Left forelimb (tissue), 1 donor: ENCODE measurements around the gene PIP5K1B.

Source experiments
- DNase-seq: peaks from one replicate; pipeline ENCODE4 v3.0.0-alpha.2; 2018; ENCODE audit warnings: low spot score

PIP5K1B gene

DNA sequence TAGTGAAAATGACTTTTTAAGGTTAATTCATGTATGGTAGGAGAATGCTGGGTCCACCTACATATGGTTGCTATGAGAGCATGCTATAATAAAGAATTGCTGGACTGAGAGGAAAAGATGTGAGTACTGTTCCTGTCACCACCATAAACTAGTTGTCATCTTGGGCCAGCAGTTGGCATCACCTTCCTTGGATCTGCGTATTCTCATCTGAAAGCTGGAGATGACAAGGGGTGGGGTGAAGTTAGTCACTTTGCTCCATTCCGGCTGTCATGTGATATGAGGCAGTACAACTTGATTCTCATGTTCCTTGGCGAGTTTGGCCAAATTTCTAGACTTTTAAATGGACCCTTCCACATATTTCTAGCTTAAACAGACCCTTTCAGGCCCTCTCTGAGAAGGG is 33.3 kb downstream of the PIP5K1B start:
- DNase-seq, result no peak

DNA sequence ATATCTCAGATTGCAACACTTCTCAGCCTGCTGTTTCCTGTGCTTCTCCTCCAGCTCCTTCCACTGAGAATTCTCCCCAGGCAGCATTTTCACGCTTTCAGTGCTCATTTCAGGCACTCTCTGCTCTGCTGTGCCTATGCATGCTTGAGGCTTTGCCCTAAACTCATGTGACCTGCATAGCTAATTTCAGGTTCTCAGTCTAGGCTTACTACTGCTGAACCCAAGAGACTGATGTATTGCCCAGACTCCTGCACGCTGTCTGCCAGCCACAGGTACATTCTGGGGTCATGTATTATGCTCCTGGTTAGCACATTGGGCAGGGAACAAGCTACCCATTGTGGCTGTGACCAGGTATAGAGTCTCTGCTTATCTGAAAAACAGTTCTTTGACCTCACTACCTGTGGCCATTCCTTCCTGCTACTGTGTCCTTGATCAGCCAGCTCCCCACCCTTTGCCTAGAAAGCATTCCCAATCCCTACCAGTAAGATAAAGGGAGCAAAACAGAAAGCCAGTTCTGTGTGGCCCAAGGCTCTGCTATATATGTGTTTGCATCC is 34.7 kb downstream of the PIP5K1B start:
- no peak for DNase-seq

DNA sequence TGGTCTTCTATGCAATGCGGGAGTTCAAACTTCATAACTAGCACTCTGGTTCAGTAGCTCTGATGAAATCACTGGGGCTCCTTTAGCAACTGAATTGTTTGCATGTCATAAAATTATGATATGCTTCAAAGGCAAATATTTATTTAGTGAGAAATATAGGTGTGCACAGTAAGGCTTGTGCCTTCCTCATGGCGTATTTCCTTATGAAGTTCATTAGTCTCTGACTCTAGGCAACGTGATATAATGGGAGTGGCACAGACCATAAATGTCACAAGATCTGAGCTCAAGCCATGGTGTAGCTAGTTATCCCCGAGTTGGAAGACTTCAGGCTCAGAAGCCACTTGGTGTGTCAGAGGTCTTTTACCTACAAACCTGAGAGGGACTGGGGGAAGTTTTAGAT is 35.5 kb downstream of the PIP5K1B start:
- DNase-seq, result no peak

DNA sequence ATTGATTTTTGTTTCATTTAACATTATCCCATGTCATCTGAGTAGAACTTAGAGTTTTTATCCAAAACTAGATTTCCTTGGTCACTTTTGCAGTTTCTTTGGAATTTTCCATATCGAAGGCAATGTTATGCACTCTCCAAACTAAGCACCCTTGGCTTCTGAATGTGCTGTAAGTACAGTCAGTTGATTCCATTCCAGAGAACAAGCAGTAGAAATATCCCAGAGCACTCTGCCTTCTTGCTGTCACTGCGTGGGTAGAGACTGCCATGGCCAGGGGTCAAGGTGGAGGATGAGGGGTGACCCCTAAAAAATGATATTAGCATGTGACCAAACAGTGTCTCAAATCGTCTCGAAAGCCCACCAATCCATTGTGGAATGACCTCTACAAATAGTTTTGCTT is 36.2 kb downstream of the PIP5K1B start:
- DNase-seq, result no peak

DNA sequence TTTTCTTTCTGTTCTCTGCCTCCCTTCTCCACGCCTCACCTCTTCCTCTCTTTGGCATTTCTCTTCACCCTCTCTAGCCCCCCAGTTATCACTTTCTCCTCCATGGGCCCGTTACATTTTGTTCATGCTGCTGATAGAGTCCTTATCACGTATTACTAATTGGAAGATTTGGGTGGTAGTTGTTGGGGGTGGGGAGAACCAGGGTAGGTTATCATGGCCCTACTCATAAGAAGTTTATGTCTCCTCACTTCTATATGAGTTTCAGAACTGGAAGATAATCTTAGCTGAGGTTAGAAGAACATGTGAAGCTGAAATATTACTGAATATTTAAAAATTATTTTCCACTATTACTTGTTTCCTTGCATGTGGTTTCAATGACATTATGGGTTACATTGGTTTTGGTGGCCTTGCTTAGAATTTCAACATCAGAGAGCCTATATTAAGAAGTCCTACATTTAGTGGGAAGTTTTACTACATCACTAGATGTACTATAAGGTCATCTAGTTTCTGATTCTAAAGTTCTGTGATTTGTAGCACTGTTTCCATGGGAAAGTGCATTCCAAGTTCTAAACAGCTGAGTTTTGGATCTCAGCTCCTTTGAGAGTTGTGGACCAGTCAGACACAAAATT is 36.8 kb downstream of the PIP5K1B start:
- no peak for DNase-seq

DNA sequence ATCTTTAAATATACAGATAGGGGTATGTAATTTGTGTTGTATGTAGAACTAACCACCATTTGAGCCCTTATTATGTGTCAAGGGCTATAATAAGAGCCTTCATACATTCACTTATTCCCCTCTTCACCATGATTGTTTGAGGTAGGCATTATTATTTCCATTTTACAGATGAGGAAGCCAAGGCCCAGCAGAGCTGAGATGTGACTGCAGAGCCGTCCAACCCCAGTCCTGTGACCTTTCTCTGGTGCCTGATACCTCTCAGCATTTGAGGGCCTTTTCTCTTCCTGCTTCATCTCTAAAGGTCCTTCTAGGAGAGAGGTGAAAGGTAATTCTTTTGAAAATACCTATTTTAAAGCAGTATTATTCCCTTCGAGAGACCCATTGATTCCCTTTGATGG is 37.3 kb downstream of the PIP5K1B start:
- DNase-seq, result no peak

DNA sequence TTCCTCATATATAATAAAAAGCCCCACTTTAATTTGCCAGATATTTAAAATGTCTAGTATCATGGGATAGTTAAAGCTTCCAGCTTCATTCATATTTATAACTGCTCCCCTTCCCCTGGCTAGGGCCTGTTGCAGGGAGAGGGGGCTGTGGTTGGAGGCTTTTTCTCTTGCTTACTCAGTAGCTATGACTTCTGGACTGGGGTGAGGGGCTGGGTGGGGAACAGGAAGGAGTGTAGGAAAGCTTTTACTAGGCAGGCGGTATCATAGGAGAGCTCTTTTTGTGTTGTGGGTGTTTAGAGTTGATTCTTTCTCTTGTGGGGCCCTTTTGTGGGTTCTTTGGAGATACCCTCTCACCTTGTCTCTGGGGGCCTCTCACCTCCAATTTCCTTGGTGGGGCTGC is 39.4 kb downstream of the PIP5K1B start:
- no peak for DNase-seq

DNA sequence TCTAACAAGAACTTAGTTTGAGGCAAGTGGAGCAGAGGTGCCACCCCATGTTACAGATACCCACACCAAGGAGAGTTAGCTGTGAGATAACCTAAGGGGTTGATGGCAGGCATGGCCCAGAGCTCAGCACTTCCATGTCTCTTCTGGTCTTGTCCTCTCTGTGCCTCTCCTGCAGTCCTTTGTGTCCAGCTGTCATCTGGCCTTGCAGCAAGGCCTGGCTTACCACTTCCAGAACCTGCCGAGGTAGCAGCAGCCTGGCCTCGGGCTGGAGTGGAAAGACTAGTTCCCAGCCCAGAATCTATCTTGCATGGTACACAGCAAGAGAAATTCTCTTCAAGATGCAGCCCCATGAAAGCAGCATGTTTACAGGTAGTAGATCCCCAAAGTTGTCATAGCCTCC is 41.5 kb downstream of the PIP5K1B start:
- no peak for DNase-seq

DNA sequence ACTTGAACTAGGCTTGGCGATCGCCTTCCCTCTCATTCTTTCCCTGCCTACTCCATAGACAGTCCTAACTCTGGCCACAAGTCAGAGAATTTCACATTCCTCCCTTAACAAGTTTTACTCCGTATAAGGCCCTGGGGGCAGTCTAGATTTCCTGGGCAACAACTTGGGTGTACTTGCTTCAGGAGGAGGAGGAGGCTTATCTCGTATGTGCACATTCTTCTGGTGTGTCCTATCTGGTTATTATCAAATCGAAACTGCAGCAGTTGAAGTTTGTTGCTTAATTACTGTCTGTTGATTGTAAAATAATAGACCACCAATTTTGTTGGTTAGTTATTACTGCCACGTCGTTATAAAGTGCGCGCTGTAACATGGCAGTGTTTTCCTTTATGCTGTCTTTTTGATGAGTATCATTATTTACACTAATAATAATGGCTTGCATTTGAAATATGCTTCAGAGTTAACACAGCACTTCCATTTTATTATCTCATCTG is 42.0 kb downstream of the PIP5K1B start:
- no peak for DNase-seq

DNA sequence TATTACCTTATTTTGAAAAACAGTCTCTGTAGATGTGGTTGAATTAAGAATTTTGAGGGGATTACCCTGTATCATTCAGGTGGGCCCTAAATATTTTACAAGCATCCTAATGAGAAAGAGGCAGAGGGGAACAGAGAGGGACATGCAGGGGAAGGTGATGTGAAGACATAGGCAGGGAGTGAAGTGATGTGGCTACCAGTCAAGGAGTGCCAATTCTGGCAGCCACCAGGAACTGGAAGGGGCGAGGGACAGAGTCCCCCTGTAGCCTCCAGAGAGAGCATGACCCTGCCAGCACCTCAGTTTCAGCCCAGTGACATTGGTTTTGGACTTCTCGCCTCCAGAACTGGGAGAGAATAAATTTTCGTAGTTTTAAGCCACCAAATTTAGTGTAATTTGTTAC is 44.1 kb downstream of the PIP5K1B start:
- DNase-seq, result no peak

DNA sequence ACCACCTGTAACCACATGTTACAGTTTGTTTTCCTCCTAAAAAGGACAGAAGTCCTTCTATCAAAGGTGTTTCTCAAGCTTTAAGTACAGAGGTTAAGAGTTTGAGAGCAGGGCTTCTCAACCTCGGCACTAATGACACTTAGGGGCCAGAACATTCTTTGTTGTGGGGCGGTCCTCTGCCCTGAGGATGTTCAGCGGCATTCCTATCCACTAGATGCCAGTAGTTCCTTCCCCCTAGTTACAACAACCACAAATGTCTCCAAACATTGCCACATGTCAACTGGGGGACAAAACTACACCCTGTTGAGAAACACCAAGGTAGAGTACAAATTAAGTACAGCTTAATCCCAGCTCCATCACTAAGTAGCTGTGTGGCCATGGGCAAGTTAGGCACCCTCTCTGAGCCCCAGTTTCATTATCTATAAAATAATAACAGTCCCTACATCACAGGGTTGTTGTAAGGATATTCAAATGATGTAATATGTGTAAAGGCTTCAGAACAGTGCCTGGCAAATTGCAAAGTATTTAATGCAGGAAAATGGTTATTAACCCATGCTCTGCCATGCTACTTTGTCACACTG is 44.6 kb downstream of the PIP5K1B start:
- no peak for DNase-seq

DNA sequence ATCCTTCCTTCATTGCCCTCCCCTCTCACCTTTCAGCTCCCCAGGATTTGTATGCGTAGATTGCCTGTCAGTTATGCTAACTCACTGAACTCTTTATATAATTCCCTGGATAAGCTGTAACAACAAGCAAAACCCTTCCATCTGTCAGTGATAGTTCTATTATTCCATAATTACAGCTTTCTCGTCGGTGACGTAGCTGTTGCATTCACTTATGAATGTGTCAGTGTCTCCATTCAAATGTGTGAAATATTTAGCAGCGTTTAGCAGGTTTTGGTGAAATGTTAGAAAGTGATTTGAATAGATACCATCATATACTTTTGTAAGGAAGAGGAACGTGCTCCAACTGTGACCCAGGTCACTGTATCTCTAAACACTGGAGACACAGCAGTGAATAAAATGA is 45.2 kb downstream of the PIP5K1B start:
- DNase-seq, result no peak

DNA sequence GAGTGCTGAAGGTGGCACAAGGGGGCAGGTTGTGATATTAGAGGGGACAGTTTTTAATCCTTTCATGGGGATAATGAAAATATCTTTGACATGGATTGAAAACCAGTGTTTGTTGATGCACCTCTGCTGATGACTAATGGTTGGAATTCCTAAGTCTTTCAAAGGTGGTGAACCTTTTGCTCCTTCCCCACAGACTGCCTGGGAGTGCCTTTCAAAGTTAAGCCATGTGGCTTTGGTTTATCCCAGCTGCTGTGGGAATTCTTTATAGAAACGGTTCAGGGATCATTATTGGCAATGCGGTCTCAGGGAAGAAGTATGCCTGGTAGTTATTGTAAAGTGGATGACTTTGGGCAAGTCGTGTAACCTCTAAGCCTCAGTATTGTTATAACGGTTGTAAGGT is 45.7 kb downstream of the PIP5K1B start:
- no peak for DNase-seq

DNA sequence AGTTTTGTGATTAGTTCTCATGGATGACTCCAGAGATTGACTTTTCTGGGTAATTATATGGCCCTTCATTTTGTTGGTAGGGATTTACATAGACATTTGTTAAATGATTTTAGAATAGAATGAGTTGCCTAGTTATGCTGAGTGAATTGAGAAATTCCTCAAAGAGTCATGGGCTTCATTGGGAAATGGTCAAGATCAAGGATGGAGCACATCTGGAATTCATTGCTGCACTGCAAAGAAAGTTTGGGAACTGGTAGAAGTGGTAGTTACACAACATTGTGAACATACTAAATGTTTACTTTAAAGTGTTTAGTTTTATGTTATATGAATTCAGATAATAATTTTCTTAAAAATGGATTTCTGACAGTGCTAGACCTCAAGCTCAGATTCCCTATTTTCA is 46.5 kb downstream of the PIP5K1B start:
- no peak for DNase-seq

DNA sequence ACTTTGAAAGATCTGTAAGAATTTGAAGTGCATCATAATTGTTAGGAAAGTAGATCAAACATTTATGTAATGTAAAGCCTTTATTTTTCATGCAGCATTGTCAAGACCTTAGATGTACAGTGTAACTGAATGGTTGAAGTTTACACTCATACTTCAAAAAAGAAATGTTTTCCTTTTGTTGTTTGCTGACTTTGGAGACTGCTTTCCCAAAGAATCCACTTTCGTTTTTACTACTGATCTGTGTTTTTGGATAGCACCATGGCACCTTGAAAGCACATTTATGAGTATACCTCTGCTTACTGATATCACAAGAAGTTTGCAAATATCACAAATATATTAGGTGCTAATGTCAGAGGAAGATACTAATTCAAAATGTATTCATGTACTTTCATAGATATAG is 50.0 kb downstream of the PIP5K1B start:
- no peak for DNase-seq

DNA sequence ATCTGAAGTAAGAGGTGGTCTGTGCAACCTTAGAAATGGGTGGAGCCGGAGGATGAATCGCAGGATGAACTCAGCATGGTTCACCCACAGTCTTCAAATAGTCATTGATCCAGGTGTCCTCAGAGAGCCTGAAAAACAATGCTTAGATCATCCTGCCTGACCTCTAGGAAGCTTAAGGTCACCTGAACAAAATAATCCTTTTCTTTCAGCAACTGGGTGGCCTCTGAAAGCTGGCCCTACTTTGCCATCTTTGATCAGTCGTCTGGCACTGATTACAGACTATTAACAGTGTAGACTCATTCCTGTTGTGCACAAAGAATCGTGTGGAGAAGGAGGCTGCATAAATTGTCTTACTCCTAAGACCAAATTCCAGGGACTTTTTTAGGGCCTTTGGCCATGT is 50.7 kb downstream of the PIP5K1B start:
- no peak for DNase-seq

DNA sequence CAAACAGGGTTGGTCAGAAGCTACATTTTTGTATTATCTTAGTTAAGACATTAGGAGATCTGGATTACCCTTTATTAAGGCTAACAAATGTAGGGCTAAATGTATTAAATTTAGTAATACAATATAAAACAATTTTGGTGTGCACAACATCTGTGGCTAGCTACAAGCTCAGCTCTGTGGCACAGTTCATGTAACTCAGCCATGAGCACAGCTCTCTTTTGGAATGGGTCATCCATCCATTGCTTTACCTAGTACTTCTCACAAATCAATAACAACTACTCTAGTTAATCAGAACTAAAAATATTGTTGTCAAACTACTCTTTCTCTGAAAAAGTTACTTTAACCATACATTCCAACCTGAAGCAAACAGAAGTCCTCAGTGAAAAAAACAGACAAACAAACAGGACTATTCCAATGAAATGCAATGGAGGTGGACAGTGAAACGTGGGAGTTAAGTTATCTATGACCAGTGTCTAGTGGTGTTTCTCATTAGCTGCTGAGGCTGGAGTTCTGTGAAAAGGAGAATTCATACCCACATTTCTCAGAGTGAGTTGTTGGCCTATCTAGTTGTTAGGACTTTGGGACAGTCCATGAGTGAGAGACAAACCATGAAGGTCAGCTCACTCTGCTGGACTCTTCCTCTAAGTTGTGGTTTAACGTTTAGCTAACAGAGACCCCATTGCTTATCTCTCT is 55.1 kb downstream of the PIP5K1B start:
- DNase-seq, result no peak

DNA sequence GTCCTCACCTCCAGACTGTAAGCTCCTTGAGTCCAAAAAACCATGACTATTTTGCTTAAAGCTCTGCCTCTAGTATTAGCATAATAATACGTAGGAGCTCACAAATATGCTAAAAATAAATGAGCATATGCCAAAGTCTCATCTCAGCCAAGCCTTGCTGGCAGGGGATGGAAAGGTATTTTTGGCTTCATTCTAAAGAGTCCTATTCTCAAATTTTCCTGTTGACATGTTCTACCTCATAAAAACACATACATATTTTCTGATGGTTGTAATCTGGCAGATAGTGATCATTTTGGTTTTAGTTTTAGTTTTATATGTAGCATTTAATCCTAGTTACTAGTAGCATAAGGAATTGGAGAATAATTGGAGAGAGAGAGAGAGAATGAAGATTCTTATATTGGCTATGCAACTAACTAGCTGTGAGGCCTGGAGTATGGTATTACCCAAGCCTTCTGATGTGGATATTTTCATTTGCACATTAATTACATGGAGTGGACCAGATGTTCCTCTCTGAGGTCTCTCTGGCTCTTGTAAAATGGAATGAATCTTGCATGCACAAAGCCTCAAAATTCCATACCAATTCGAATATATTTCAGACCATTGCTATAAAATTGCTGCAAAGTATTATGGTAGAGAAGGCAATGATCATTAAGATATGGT is 55.8 kb downstream of the PIP5K1B start:
- DNase-seq, result no peak

DNA sequence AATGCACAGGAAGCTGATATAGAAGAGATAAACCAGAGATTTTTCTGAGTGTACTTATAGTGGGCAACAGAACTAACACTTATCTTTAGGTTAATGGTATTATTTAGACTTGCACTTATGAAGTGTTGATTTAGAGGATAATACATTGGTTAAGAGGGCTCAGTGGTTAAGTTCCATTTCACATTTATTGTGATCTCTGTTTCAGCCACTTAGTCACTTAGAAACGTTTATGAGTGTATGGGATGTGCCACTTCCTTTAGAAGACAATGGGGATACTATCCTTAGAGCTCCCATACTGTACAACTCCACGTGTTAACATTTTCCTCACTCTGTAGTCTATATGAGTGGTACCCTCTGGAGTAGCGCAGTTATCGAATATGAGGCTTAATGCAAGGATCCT is 57.5 kb downstream of the PIP5K1B start:
- no peak for DNase-seq

DNA sequence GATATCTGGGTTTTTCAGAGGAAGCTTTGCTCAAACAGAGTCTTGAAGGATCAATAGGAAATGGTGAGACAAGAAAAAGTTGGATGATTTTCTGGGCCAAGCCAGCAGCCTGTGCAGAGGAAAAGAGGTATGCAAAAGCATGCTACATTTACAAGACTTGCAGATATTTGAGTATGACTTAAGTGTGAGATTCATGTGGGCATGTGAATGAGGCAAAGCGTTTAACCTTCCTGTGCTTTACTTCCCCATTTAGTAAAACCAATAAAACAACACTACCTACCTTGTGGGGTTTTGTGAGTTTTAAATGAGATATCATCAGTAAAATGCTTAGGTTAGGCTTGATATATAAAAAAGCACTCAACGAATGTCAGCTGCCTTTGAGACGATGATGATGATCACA is 58.1 kb downstream of the PIP5K1B start:
- DNase-seq, result no peak

DNA sequence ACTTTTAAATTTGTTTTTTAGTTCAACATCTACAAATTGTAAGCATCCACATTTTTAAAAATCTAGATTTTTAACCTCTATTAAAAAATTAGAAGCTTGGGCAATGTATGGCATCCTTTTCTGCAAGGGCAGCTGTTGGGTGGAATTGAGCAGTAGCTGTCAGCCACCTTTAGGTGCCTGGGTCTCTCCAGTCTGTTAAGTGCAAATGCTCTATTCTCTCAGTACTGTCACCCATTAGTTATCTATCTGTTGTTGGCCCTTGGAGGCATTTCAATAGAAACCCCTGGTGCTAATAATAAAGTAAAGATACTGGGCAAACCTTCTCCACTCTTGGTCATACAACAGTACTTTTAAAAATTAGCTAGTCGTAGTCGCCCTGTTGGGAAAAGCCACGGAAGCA is 63.6 kb downstream of the PIP5K1B start:
- DNase-seq, result no peak

DNA sequence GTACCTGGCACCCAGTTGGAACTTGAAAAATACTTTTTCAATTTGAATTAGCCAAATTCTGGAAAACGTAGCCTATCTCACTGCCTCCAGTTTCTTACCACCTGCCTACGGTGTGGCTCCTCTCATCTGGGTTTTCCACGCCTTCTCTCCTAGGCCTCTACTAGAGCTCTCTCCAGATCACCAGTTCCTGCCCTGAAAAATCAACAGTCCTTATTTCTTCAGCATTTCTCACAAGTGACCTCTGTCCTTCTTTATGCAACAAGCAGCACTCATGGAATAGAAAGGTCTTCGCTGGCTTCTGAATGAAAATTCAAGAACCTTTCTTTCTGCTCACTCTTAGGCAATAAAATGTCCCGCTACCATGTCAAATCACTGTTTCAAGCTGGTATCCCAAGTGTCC is 64.8 kb downstream of the PIP5K1B start:
- DNase-seq, result no peak

DNA sequence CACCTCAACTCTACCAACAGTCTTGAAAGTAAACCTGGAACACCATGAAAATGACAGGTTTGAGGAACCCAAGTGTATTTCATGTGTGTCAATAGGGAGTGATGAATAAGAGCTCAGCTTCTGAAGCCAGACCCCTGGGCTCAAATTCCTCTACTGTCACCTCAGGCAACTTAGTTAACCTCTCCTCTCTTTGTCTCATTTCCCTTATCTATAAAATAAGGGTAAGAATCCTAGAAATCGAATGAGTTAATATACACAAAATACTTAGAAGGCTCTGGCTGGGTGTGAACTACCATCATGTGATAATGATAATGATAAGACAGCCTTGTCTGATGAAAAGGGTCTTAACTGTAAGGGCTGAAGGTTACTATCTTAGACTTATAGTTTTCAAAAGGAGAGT is 66.3 kb downstream of the PIP5K1B start:
- no peak for DNase-seq
